Activated CD4-positive, alpha-beta T cell treated with anti-CD3 and anti-CD28 coated beads, Interleukin-2, amount 10 ng/mL, durations not matched to agents 7 days and 5 days (primary cell): ENCODE results near the gene ALDH1L2. TPM values are rescaled to one million over a fixed set of nuclear protein-coding genes. Genes with fewer than 3 reads are reported as not detected.
"Not testable (repeated sequence)": the region's sequence is repeated elsewhere in the genome, so short reads cannot be mapped to it uniquely, and the experiment has no call there.

Experiments
- CTCF ChIA-PET: fragments of 350-600 bp; sonication (Branson Sonifier 250); formaldehyde crosslinking; loops from one replicate; lab custom pipeline; 2021; ENCODE audit warnings: antibody characterized with exemption; lab: Charles Lee
- POLR2A ChIA-PET: fragments of 350-600 bp; sonication (Branson Sonifier 250); formaldehyde crosslinking; loops from one replicate; lab custom pipeline; 2021; ENCODE audit warnings: antibody characterized with exemption; lab: Charles Lee
- DNase-seq: peaks from one replicate; pipeline ENCODE4 v3.0.0-alpha.2; 2020
- H3K27ac Mint-ChIP-seq: one replicate; pipeline ENCODE4 v1.8.0; 2021; ENCODE audit warnings: mild to moderate bottlenecking, moderate library complexity, mixed read lengths
- H3K27me3 Mint-ChIP-seq: one replicate; pipeline ENCODE4 v1.8.0; 2021; ENCODE audit warnings: mixed read lengths
- H3K36me3 Mint-ChIP-seq: one replicate; pipeline ENCODE4 v1.8.0; 2021; ENCODE audit warnings: low read depth, mixed read lengths
- H3K4me1 Mint-ChIP-seq: one replicate; pipeline ENCODE4 v1.8.0; 2021; ENCODE audit warnings: mixed read lengths
- H3K4me3 Mint-ChIP-seq: one replicate; pipeline ENCODE4 v1.8.0; 2021; ENCODE audit warnings: mild to moderate bottlenecking, moderate library complexity, mixed read lengths
- H3K9me3 Mint-ChIP-seq: one replicate; pipeline ENCODE4 v1.8.0; 2021; ENCODE audit warnings: mixed read lengths
- total RNA-seq, 2 experiments: library from RNA; stranded (reverse); gene quantifications; one replicate each; pipeline ENCODE4 v1.2.3, GENCODE V29; 2021

Gene ALDH1L2
- total RNA-seq, 2 experiments from 2014 or later: 0.10 to 0.20 TPM

GRCh38 chr12:104985206-104985605 lies 99.1 kb downstream of the ALDH1L2 start:
- Mint-ChIP-seq H3K4me1 (peaks cover 33% of the 10 kb centered on the region), H3K9me3 (peaks cover 4% of the 10 kb centered on the region), H3K4me3 (peak overlapping the region; percentile 84), H3K36me3 (peaks cover 28% of the 10 kb centered on the region), H3K27me3 (peaks cover 17% of the 10 kb centered on the region), H3K27ac (no peak overlapping the region)
- CTCF ChIA-PET: no interaction called here
- POLR2A ChIA-PET: no interaction called here
- DNase-seq: no peak

- H3K27ac Mint-ChIP-seq, H3K9me3 Mint-ChIP-seq, H3K4me3 Mint-ChIP-seq, DNase-seq, POLR2A ChIA-PET, H3K36me3 Mint-ChIP-seq, H3K4me1 Mint-ChIP-seq: not testable (repeated sequence)
- CTCF ChIA-PET: interaction anchor here (1.1 kb wide), 1 partner anchor 596 kb away, joined by 3 read pairs; no protein-coding TSS in a partner anchor
- H3K27me3 Mint-ChIP-seq: peaks cover 15% of the 10 kb centered on the region
Measured at GRCh38 chr12:104977688-104978087, 106.6 kb downstream of the ALDH1L2 start.

- no peak for DNase-seq
- Mint-ChIP-seq H3K4me3 (no peak overlapping the region), H3K36me3 (no peaks in the 10 kb centered on the region), H3K9me3 (no peaks in the 10 kb centered on the region), H3K27ac (no peak overlapping the region), H3K4me1 (no peaks in the 10 kb centered on the region), H3K27me3 (peaks cover 15% of the 10 kb centered on the region)
- ChIA-PET CTCF (interaction anchor here (0.9 kb wide), 1 partner anchor 20 kb away, joined by 4 read pairs; no protein-coding TSS in a partner anchor), POLR2A (no interaction called here)
Measured at GRCh38 chr12:104976703-104977102, 107.6 kb downstream of the ALDH1L2 start.

- POLR2A ChIA-PET: no interaction called here
- DNase-seq: no peak
- CTCF ChIA-PET: interaction anchor here (0.8 kb wide), 1 partner anchor 11 kb away, joined by 3 read pairs; the partner anchor contains the start of gene NOPCHAP1
Measured at GRCh38 chr12:104975587-104976343, 108.5 kb downstream of the ALDH1L2 start.

GRCh38 chr12:104974626-104975290 lies 109.5 kb downstream of the ALDH1L2 start:
- Mint-ChIP-seq H3K4me3 (no peak overlapping the region), H3K36me3 (no peaks in the 10 kb centered on the region), H3K27me3 (peaks cover 1% of the 10 kb centered on the region), H3K27ac (no peak overlapping the region), H3K9me3 (no peaks in the 10 kb centered on the region), H3K4me1 (no peaks in the 10 kb centered on the region)
- CTCF ChIA-PET: interaction anchor here (0.7 to 0.8 kb wide), 2 partner anchors 12 to 213 kb away, joined by 3 to 4 read pairs; partner anchors contain the start of gene NOPCHAP1
- DNase-seq: no peak
- POLR2A ChIA-PET: no interaction called here

More at GRCh38 chr12:104975587-104976343, 108.5 kb downstream of the ALDH1L2 start:
- Mint-ChIP-seq H3K27me3 (peaks cover 8% of the 10 kb centered on the region), H3K4me1 (no peaks in the 10 kb centered on the region), H3K9me3 (no peaks in the 10 kb centered on the region), H3K36me3 (no peaks in the 10 kb centered on the region), H3K27ac (no peak overlapping the region), H3K4me3 (no peak overlapping the region)

GRCh38 chr12:104973250-104973649 lies 111.0 kb downstream of the ALDH1L2 start:
- ChIA-PET CTCF (no interaction called here), POLR2A (no interaction called here)
- no peak for DNase-seq
- Mint-ChIP-seq H3K9me3 (no peaks in the 10 kb centered on the region), H3K27me3 (no peaks in the 10 kb centered on the region), H3K4me1 (no peaks in the 10 kb centered on the region), H3K4me3 (no peak overlapping the region), H3K36me3 (no peaks in the 10 kb centered on the region), H3K27ac (no peak overlapping the region)

GRCh38 chr12:104971306-104971705 lies 113.0 kb downstream of the ALDH1L2 start:
- H3K36me3 Mint-ChIP-seq: no peaks in the 10 kb centered on the region
- H3K27me3 Mint-ChIP-seq: peaks cover 5% of the 10 kb centered on the region
- DNase-seq: no peak
- H3K27ac Mint-ChIP-seq: no peak overlapping the region
- no peak overlapping the region for H3K4me3 Mint-ChIP-seq
- POLR2A ChIA-PET: no interaction called here
- CTCF ChIA-PET: interaction anchor here (0.7 to 1.4 kb wide), 3 partner anchors 13 to 304 kb away, joined by 3 to 4 read pairs (median 4); partner anchors contain the start of gene SLC41A2
- H3K9me3 Mint-ChIP-seq: no peaks in the 10 kb centered on the region
- H3K4me1 Mint-ChIP-seq: no peaks in the 10 kb centered on the region

Other genes starting within 250 kb of the ALDH1L2 start
- 1 to 10 TPM; 2.1 to 2.4 TPM for gene SLC41A2, start 126.2 kb downstream of the ALDH1L2 start, total RNA-seq
- gene NOPCHAP1, start 98.1 kb downstream of the ALDH1L2 start, total RNA-seq: 10 to 100 TPM; 12.7 to 14.6 TPM
- gene WASHC4, start 23.3 kb upstream of the ALDH1L2 start, total RNA-seq: 10 to 100 TPM; 40.7 to 43.3 TPM
- 10 to 100 TPM; 24.6 to 27.3 TPM for gene APPL2, start 151.7 kb upstream of the ALDH1L2 start, total RNA-seq
- 100 to 1,000 TPM; 160 to 210 TPM for gene C12orf75, start 246.2 kb upstream of the ALDH1L2 start, total RNA-seq